Left kidney (tissue), 2 donors: Measurements from ENCODE around the gene CIBAR2. TPM values are rescaled to one million over a fixed set of nuclear protein-coding genes. Genes with fewer than 3 reads are reported as not detected.
"Not testable (repeated sequence)": the region's sequence is repeated elsewhere in the genome, so short reads cannot be mapped to it uniquely, and the experiment has no call there.

Source experiments
- DNase-seq: peaks from one replicate; pipeline ENCODE4 v3.0.0-alpha.2; 2013
- polyA plus RNA-seq: library from polyadenylated mRNA; unstranded; fragments of 120-200 nt; gene quantifications from one replicate; pipeline ENCODE4 v1.2.1, GENCODE V29; 2013; ENCODE audit not compliant: insufficient read length

Gene CIBAR2
- polyA plus RNA-seq, 1 donor: 0.27 TPM

DNA sequence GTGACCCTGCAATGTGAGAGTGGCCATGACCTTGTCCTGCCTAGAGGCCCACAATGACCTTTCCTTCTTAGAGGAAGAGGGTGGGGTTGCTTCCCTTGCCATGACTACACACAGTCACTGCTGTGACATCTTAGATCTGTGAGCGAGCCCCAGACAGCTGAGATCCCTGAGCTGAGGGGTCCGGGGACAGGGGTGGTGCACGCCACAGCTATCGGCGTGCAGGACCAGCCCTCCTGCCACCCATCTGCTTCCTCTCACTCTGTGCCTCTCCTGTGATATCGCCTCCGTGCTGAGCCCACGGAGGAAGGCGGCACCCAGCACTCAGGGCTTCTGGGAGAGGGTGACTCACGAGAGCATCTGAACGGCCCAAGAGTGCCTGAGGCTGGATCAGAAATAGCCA is 49.4 kb downstream of the CIBAR2 start:
- DNase-seq: no peak

DNA sequence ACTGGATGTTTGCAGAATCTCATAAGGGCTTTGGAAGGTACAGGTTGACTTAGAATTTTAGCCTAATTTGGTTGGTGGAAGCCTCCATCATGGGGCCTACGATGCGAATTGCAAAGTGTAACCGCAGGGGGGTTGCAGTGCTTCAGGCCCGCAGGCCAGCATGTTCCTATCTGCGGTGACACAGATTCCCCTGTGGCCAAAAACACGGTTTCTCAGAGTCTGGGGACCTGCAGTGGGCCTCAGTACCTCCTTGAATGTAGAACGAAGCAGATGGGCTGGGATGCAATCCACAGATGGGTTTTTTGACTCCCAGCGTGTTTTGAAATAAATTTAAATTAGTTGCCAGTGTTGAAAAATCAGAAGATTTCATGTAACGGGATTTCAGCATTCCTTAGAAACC is 49.9 kb downstream of the CIBAR2 start:
- DNase-seq: no peak

DNA sequence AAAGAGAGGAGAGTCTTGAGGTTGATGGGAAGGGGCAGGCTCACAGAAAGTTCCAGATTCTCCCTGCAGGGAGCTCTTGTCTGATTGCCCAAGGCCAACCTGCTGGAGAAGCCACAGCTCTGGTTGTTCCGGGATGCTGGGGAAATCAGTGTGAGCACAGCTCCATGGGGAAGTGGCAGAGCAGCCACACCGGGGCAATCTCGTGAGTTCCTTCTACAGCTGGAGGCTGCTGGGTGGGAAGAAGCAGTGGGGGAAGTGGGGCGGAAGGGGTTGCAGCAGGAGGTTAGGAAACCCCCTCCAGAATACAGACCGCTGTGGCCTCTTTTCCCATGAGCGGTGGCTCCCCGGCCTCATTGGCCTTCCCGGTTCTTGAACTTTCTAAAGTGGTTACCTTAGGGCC is 50.7 kb downstream of the CIBAR2 start:
- no peak for DNase-seq

DNA sequence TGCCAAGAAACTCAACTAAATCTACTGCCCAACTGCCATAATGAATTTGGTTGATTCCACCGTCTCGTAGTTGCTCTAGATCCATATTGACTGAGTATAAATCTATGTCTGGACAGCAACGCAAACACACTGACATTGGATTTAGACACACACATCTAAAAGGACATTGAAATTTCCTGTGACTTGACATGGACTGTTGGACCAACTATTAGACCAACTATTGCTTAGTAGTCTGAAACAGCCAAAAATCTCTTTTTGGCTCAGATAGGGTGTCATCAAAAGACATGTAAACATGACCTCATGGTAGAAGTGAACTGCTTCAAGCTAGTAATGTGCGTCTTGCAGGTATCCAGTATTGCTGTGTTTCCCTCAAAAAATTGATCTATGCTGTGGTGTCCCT is 53.4 kb downstream of the CIBAR2 start:
- no peak for DNase-seq

DNA sequence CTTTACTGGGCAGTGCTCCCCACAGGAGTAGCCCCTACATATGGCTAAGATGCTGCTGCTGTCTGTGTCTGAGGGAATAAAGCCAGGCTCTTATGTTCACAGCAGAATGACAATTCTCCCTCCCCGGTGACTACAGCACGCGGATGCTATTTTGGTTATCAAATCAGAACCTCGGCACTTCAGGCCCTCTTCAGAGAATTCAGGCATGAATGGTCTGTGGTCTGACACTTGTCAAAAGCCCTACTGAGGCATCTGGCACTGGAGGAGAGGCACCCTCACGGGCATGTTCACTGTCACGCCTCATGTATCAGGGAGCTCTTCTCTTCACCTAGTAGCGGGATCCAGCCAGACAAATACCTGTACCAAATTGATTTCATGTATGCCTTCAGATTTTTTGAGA is 54.3 kb downstream of the CIBAR2 start:
- DNase-seq: no peak

DNA sequence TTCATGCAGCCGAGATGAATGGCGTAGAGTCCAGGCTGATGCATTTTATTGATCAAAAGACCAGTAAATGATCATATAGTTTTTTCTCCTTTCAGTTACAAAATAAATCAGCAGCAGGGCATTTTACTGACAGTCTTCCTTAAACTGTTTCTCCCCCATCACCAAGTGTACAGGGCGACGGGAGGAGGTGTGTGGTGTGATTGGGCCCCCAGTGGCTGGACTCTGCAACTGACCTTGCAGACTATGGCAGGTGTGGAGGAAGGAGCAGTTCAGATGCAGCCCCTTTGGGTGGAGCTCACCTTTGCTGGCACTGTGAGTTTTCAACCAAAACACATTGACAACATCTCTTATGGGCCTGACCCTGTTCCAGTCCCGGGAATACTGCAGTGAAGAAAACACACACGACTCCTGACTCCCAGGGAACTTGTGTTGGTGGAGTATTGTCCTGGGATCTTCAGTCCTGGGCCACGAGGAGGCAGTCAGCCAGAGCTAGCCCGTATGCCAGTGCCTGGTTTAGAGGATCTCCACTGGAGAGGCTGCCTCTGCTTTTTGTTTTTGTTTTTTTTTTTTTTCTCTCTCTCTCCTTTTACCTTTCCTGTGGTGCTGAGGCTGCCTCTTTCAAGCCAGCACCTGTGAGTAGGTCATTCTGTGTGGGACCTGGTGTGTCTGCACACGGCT is 54.9 kb downstream of the CIBAR2 start:
- DNase-seq: no peak

DNA sequence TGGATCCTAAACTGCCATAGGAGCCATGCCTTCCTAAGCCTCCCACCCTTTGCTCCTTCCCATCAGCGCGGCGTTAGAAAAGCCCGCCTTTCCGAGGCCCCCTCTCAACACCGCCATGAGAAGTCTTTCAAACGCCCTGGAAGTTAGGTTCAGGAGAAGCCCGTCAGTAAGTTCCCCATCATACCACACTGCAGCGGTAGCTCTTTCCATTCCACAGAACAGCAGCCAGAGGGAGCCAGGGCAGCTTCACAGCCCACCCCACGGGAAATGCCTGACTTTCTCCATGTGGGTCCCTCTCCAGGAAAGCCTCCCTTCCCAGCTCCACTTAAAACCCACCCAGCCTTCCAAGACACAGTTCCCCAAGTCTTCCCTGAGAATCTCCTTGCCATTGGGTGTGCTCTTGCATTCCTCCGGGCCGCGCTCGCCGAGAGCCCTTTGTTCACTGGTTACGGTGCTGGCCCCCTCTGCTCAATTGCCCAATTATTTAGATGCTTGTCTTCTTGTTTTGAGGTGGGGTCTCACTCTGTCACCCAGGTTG is 56.0 kb downstream of the CIBAR2 start:
- DNase-seq: no peak

DNA sequence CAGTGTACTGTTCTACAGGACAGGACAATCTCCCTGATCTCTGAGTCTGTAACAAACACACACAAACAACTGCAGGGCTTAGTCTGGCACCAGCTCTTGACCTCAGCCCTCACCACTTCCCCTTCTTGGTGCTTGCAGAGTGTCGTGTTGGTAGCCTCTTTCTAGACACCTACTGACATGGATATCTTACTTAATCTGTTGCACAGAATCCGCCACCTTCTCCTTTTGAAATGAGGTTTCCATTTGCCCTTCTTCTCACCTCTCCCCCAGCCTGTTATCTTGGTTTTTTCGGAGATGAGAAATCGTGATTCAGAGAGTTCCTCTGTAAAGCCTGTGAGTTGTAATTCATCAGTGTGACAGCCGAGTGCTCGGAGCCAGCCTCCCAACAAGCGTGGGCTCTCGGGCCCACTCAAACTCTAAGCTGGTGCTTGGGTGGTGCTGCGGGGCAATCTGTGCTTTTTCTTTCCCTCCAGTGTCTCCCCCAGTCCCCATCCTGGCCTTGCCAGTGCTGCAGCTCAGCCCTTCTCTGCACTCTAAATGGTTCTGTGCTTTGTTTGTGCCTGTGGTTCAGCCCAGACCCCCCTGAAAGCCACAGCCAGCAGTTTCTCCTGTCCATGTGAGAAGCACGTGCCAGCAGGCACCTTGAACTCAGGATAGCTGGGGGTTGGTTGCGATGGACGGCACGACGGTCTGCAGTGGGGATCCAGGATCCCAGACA is 56.6 kb downstream of the CIBAR2 start:
- DNase-seq: no peak

DNA sequence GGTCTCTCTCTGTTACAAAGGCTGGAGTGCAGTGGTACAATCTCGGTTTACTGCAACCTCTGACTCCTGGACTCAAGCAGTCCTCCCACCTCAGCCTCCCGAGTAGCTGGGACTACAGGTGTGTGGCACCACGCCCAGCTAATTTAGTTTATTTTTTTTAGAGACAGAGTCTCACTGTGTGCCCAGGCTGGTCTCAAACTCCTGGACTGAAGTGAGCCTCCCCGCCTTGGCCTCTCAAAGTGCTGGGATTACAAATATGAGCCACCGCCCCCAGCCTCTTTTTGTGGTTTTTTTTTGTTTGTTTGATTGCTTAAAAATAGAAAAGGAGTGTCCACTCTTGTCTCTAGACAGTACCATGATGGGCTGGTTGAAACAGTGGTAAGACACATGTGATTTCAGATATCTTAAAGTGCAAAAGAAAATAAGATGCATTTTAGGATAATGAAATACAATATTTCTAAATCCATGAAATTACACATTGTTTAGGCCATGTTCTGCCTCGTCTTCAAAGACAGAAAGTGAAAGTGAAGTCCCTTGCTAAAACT is 57.3 kb downstream of the CIBAR2 start:
- DNase-seq: no peak

DNA sequence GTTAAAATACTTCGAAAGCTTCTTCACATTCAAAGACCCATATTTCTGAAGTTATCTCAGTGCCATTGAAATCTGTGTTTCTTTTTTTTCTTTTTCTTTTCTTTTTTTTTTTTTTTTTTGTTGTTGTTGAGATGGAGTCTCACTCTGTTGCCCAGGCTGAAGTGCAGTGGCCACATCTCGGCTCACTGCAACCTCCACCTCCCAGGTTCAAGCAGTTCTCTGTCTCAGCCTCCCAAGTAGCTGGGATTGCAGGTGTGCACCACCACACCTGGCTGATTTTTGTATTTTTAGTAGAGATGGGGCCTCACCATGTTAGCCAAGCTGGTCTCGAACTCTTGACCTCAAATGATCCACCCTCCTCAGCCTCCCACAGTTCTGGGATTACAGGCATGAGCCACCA is 58.0 kb downstream of the CIBAR2 start:
- not testable (repeated sequence) for DNase-seq

DNA sequence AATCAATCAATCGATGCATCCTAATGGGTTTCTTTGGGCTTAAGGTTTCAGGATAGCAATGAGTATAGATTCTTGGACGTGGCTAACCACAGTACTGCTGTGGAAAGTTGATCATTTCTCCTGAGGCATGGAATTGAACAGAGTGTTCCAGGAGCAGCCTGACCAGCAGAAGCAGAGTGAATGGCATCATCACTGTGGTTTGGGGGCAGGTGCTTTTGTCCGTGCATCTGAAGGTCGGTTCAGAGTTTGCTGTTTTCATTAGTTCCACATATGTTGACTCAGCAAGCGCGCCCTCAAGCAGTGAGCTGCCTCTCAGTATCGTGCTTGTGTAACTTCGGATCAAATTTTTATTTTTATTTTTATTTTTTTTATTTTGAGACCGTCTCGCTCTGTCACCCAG is 59.7 kb downstream of the CIBAR2 start:
- no peak for DNase-seq

DNA sequence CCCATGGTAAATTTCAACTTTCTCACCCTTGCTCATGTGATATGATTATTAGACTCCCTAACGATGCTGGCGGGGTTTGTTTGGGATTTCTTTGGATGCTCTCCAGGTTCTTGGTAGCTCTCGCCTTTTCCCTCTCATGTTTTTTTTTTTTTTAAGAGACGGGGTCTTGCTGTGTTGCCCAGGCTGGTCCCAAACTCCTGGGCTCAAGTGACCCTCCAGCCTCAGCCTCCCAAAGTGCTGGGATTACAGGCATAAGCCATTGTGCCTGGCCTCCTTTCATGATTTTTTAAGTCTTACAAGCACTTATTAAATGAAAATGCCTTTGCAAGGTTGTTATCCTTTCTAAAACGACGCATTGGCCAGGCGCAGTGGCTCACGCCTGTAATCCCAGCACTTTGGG is 60.6 kb downstream of the CIBAR2 start:
- DNase-seq: no peak

DNA sequence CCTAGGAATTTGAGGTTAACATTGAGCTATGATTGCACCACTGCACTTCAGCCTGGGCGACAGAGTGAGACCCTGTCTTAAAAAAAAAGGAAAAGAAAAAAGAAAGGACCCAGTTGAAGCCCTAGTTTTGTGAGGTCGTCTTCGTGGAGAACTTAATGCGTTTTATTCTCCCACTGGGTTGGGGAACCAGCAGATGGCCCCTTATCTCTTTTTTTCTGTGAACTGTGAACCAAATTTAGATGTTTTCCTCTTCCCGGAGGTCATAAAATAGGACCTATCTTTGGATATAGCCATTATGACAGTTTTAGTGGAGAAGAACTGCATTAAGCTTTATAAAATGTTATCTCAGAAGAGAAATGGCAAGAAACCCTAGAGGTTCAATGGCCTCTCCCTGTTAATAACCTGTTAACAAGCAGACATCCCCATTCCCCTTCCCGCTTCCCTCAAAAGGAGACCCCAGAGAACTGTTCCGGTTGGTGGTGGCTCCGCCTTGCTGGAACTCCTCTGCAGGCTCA is 61.1 kb downstream of the CIBAR2 start:
- DNase-seq: no peak

DNA sequence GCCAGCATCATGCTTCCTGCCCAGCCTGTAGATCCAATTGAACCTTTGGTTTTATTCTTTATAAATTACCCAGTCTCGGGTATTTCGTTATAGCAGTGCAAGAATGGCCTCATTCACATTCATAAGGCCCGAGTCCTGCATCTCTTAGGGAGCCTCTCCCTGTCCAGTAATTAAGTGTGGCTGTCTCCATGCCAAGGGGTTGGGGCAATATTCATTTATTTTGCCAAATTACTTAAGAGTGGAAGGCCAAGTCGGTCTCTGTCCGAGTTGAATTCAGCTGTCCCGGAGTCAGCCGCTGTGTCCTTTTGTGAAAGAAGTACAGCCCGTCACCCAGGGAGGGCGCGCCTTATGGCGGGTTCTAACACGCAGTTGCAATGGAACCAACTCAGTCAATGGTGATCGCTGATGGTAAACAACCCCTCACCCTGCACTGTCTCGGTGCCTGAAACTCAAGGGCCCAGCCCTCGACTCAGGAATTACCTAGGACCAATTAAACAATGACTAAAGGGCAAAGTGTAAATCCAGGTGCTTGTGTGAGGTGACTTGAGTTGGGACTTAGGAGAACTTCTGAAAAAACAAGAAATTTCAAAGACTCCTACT is 62.5 kb downstream of the CIBAR2 start:
- DNase-seq: no peak

DNA sequence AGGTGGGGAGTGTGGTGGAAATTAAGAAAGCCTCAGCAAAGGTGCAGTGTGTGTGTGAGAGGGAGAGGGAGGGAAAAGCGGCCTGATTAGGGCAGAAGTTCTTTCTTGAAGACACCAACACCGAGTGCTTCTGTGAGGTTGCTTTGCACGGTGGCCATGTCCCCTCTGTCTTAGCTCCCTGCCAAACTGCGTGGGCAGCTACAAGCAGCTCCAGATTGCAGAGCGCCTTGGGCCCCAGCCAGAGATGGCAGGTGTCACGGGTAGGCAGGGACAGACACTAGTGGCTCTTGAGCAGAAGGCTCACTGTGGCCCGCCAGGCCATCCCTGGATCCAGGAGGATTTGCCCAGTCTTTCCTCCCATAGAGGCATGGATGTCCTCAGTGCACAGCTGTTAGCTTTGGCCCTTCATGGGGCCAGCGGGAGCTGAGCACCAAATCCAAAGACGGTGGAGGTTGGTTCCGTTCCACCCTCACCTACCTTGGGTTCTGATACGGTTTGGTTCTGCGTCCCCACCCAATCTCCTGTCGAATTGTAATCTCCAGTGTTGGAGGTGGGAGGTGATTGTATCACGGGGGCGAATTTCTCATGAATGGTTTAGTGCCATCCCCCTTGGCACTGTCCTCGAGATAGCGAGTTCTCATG is 63.2 kb downstream of the CIBAR2 start:
- no peak for DNase-seq

Other genes with a start within 250 kb of the CIBAR2 start
- 59.8 TPM for gene ZDHHC7, start 100.9 kb downstream of the CIBAR2 start, polyA plus RNA-seq
- gene KIAA0513, start 84.7 kb downstream of the CIBAR2 start, polyA plus RNA-seq: 4.8 TPM